GM18858 (cell line): ENCODE measurements around the gene PLA1A.
A peak's percentile ranks its signal among the peaks of the same experiment; 100 is the strongest.
"Not testable (repeated sequence)": the region's sequence is repeated elsewhere in the genome, so short reads cannot be mapped to it uniquely, and the experiment has no call there.

Source experiments
- ATAC-seq: cut with Tn5 transposase; IDR thresholded peaks from one replicate; pipeline ENCODE4 v1.9.1; 2021; ENCODE audit not compliant: unreplicated experiment

PLA1A gene

GRCh38 chr3:119575507-119575906, 22.2 kb upstream of the PLA1A start:
- no peak for ATAC-seq

DNA sequence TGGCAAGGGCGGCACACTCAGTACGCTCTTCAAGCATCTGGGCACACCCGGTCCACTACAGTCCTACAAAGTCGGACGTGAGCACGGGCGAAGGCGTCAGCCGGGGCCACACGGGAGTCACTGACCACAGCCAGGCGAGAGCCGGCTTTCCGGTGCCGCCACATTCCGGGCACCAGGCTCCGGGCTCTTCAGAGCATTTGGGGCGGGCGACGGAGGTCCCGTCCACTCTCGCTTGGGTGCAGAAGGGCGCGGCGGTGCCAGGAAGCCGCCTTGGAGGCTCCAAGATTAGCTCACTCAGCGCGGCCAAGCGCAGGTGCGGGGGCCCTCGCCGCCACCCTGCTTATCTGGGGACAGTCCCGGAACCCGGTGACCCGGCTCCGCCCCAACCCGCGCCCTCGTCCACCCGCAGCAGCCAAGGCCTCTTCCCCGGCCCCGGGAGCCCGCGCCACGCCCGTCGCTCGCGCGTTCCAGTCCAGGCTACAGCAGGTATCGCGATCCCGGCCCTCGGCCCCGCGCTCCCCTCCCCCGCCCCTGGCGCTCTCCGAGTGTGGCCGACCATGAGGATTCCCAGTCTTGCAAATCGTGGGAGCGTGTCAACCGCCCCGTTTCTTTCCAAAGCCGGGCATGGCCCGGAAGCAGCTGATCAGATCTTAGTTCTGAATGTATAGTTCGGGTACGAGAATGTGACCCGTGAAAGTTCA, 18.2 kb upstream of the PLA1A start, which contains the start of gene ADPRH:
Gene ADPRH (plus strand): TSS at position 127 of the 701 bp plus-strand sequence. CDS start 2,678 bp downstream, outside the sequence.
- ATAC-seq, result peak; percentile 38

DNA sequence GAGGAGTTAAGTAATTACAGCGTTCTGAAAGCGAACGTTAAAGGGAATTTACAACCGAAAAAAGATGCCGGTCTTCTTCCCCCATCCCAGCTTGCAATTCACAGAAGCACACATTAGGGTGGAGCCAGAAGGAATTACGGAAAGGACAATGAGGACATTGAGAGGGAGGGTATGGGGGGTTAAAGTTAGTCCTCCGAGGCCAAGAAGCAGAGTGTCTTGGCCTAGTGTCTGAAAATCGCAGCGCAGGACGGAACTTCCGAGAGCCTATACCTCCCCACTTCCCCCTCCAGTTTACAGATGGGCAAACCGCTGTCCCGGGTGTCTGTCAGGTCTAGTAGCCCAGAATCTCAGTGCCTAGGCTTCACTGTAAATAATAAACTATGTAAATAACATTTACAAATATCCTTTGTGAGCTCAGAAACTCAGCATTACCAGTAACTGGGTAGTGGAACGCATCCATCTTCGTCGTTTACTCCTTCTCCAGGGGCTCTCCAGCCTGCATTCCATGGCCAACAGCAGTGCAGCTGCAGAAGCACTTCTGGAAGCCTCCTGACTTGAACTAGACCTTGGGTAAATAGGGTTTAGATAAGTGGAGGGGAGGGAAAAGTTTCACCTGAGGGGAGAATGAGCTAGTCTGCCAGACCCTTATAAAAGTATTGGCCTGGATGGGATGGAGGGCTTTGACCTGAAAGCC, 17.5 kb upstream of the PLA1A start:
- ATAC-seq, result peak; percentile 50

- ATAC-seq, result no peak
Measured at GRCh38 chr3:119582178-119582577, 15.5 kb upstream of the PLA1A start.

GRCh38 chr3:119585208-119585607, 12.5 kb upstream of the PLA1A start:
- ATAC-seq, result no peak

DNA sequence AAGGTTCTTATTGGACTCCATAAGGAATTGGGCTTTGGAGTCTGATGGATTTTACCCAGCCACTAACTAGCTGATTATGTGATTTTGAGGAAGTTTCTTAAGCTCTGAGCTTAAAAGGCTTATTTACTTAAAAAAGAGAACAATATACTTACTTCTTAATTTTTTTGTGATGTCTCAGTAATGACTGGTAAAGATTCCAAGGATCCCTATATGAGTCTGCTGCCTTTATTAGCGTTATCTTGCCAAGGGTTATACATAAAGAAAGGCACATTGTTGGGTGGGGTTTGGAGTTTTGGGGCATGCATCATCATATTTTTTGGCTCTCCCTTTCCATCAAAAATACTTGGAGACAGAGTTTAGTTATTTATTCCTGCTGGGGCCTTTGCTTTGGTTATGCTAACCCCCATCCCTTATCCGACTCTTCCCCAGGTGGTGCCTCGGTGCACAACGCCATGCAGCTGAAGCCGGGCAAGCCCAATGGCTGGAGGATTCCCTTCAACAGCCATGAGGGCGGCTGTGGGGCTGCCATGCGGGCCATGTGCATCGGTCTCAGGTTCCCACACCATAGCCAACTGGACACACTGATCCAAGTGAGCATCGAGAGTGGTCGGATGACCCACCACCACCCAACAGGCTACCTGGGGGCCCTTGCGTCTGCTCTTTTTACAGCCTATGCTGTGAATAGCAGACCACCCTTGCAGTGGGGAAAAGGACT, 11.7 kb upstream of the PLA1A start:
- no peak for ATAC-seq

DNA sequence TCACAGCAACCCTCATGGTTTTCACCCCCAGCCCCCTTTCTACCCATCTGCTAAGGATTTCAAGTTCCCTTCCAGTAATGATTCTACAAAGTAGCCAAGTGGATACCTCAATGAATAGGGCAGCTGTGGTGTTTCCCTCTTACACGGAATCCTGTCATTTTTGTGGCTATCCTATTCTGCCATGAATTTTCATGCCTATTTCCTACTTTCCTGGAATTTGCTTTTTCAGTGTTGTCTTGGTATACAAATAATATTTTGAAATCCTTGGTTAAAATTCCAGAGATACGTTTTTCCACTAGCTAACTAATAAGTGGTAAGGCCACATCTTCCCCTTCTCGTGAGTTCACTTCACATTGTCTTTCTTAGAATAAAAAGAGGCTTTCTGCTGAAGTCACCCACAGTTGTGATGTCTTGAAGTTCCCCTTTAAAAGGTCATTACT, 10.9 kb upstream of the PLA1A start:
- no peak for ATAC-seq

DNA sequence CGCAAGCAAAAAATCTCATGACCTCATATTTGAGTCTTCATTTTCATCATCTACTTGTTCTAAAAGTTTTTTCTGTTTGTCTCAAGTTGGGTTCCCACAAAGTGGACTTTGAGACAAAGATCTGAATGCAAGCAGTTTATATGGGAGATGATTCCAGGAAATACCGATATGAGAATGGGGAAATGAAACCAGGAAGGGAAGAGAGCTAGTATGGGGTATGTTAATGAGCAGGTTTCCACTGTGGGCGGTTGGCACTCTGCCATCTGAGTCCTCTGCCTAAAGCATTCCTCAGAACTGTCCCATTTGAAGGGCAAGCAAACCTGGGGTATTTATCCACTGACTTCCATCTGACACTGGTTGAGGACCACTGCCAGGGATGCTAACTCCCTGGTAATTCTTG, 9.6 kb upstream of the PLA1A start:
- ATAC-seq, result peak; percentile 54

DNA sequence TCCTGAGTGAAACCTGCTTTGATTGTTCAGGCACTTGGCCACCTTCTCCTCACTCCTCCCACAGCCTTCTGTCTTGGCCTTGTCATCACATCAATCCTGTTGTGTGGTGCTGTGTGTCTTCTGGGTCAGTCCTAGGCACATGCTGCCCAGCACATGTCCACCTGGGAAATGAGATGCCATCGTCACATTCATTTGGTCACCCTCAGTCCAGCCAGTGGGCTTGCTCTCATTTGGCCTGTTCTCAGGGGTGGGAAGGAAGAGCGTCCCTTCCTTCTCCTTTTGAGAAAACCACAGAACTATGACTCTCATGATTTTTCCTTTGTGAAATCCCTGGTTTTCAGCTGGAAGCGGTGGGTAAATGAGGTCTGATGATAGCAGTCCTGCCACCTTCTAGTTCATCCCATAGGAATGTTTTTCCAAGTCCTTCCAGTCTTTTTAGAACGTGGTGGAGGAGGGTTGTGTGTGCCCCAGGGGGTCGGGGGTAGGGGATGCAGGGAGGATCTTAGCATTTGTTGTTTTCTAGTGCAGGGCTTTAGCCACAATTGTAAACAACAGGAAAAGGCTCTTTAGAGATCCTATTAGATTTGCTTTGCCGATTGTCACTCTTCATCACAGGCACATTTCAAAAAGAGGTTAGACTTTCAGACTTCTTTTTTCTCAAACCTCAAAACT, 8.4 kb upstream of the PLA1A start:
- no peak for ATAC-seq

DNA sequence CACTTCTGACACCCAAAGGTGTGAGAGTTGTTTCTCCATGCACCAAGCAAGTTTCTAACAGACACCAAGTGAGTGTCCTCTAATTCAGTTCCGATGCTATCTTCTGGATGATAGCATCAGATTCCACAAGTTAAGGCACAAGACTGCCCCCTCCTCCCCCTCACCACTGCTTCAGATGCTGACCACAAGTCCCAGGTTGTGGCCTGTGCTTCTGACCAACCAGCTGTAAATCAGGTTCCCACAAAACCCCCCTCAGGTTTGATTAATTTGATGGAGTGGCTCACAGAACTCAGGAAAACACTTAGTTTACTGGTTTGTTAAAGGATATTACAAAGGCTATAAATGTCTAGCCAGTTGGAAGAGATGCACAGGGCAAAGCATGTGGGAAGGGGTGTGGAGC, 7.0 kb upstream of the PLA1A start:
- no peak for ATAC-seq

GRCh38 chr3:119592861-119593260, 4.8 kb upstream of the PLA1A start:
- no peak for ATAC-seq

DNA sequence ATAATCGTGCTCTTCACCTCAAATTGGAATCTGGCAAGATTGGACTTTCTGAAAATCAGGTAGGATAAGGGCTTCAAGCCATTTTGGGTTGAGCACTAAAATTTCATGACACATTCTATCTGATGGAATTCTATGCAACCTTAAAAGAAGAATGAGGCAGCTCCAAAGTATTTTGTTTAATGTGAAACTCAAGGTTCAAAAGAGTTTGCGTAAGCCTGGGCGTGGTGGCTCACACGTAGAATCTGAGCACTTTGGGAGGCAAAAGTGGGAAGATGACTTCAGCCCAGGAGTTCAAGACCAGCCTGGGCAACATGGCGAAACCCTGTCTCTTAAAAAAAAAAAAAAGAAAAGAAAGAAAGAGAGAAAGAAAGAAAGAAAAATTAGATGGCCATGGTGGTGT, 3.6 kb upstream of the PLA1A start:
- no peak for ATAC-seq

- not testable (repeated sequence) for ATAC-seq
Measured at GRCh38 chr3:119594929-119595328, 2.8 kb upstream of the PLA1A start.

DNA sequence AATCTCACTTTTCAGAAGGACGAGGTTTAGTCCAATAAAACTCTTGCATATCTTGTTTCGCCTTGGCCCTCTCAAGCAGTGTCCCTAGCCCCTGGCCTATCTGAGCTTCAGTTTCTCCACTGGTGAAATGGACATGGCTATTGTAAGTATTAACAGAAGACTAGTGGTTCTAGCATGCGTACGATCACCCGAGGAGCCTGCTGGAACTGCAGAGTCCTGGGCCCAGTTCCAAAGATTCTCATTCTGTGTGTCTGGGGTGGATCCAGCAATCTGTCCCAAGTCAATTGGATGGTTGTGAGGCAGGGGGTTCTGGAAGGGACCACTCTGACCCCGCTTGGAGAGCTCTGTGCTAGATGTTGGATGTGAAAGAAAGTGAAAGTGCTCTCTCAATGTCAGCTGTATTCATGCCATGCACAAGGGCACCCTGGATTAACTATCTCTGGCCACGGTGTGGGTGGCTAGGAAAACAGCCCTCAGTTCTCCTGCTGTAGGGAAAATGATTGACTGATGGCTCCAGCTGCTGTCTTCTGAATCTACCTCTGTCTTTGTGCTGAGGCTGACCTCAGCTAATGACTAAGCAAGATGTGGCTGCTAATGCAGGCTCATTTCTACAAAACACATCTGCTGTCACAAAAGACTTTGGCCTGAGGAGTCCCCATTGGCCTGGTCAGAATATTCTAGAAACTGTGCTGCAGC, 1.9 kb upstream of the PLA1A start:
- ATAC-seq, result no peak

DNA sequence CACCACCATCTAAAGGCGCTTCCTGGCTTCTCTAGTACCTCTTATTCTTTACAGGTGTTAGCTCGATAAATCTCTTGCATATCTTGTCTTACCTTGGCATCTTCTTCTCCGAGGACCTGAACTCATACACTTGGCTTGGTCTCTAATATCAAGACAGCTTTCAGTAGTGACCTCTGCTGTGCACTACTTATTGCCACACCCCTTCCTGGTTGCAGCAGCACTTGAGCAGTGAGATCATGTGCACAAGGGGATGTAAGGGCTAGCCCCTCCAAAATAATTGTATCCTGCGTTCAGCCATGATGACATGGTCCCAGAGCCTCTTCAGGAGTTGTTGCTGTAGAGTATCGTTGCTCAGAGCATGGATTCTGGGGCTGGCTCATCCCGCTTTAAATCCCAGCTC, 1.3 kb upstream of the PLA1A start:
- no peak for ATAC-seq

DNA sequence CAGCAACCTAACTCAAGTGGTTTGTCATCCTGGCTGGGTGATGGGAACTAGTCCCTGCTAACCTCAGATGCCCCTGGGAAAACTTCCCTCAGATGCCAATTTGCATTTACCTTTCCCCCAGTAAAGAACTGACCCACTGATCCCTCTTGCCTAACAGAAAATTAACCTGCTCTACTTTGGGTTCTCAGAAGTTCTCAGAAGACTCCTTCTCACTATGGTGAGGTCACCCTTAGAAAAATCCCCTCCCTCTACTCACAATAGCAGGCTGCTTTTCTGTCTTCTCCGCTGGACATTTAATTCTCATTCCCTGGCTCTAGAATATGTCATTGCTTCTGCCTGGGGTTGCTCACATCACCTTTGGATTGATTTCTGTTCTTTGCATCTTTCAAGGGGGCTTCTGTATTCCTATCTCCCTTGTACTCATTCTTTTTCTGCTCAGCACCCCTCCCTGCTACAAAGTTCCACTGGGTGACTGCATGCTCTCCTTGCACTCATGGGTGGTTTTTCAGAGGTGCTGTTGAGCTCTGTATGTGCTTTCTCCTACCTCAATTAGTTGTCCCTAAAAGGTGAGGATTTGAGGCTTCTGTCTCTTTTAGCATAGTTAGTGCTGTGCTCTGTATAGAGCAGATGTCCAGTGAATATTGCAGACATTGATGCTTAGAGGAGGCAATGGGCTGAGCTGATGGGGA, 869 bp downstream of the PLA1A start:
- ATAC-seq, result peak; percentile 56

- ATAC-seq, result no peak
Measured at GRCh38 chr3:119599558-119600174, 2.0 kb downstream of the PLA1A start.

- ATAC-seq, result peak; percentile 51
Measured at GRCh38 chr3:119600732-119601131, 3.0 kb downstream of the PLA1A start.

- ATAC-seq, result no peak
Measured at GRCh38 chr3:119601154-119601553, 3.5 kb downstream of the PLA1A start.

GRCh38 chr3:119602676-119603075, 5.0 kb downstream of the PLA1A start:
- no peak for ATAC-seq
